ENCODE data around the gene DVL2. TPM values are rescaled to one million over a fixed set of nuclear protein-coding genes. Genes with fewer than 3 reads are reported as not detected.

Gene DVL2
- total and polyA plus RNA-seq, 2 of the 13 experiments (the other 11 are each of a cell fraction or from before 2014, with no cell fraction given): 5.7 to 38.2 TPM

- TF ChIP-seq CBFB (CRISPR knock-in tag; IDR thresholded peaks at IDR 0.05) (peak; percentile 65), MAFF (IDR thresholded peaks at IDR 0.05; ENCODE audit: low read depth, low read length) (no peak), ZNF747 (CRISPR knock-in tag; IDR thresholded peaks at IDR 0.05; ENCODE audit: borderline replicate concordance) (peak; percentile 59; the same call in 1 of the 2 replicates)
These were observed 5.0 kb upstream of the DVL2 start, which contains the start of gene PHF23 (continued) for GRCh38 chr17:7239091-7240027.

GRCh38 chr17:7238420-7239090 lies 4.2 kb upstream of the DVL2 start:
- Histone ChIP-seq H3K27ac (ENCODE audit: extremely low read length, insufficient read depth, low read length) (peak overlapping the region; percentile 88), H4K20me1 (ENCODE audit: insufficient read depth, low read length) (0 out of 2 replicates have a peak, but pooled peaks cover 3% of the 10 kb centered on the region), H3K4me1 (ENCODE audit: insufficient read depth, low read length) (peaks cover 53% of the 10 kb centered on the region), H3K4me2 (ENCODE audit: low read depth, low read length) (peak overlapping the region; percentile 53), H3K9ac (ENCODE audit: insufficient read depth, low read depth, low read length) (peak overlapping the region; percentile 96), H2AFZ (ENCODE audit: low read length) (no peak overlapping the region), H3K27me3 (ENCODE audit: control insufficient read depth in 1 of 2, insufficient read depth in 2 of 2, low read length in 2 of 2) (no peaks in the 10 kb centered on the region; a peak in 1 of 5 replicates), H3K9me3 (ENCODE audit: low read length) (no peaks in the 10 kb centered on the region), H3K36me3 (replicated peaks in 1 of 2; ENCODE audit: control insufficient read depth in 1 of 2, insufficient read depth in 2 of 2, low read length in 2 of 2) (peaks cover 10 to 24% of the 10 kb centered on the region in 2 experiments), H3K4me3 (replicated peaks in 1 of 3; ENCODE audit: insufficient read depth in 1 of 3, low read depth in 2 of 3, low read length in 3 of 3) (peak overlapping the region; percentile 97 to 98 (median 98)), H3K79me2 (ENCODE audit: insufficient read depth, low read length) (peaks cover 50% of the 10 kb centered on the region)
- intact Hi-C loops (cut with micrococcal nuclease; ENCODE audit: unreplicated experiment): loop anchor here (10.0 kb wide), 1 partner anchor 64 kb away; the partner anchor contains the start of gene ASGR1
- ChIA-PET CTCF (ENCODE audit: low intra/inter-chr PET ratio, low total read pairs) (no interaction called here), POLR2A (interaction anchor here (0.6 to 8.9 kb wide), 12 partner anchors 13 to 214 kb away, joined by 3 to 140 read pairs (median 6); partner anchors contain the start of genes ACADVL, ASGR1, ASGR2 and CTDNEP1)
- in situ Hi-C loops (cut with HindIII; ENCODE audit: extremely low pct_ligation_motif_present, low pct_unique_long_range_greater_than_20kb): no loop called here
- FAIRE-seq: no peak
- no peak for DNase-seq (ENCODE audit: low spot score)
- no peak for ATAC-seq
- 2% methylated on average over 39 of the region's 39 CpGs for WGBS (ENCODE audit: low lambda C conversion rate)
- BruUV-seq (replicated peaks): no TSS peak
- no peak for TF ChIP-seq EZH2 (conservative IDR thresholded peaks at IDR 0.05; ENCODE audit: low read depth, low read length)
- TF ChIP-seq CREM (IDR thresholded peaks at IDR 0.05): no peak
- TF ChIP-seq CREM (CRISPR knock-in tag; IDR thresholded peaks at IDR 0.05): no peak
- TF ChIP-seq SATB2 (CRISPR knock-in tag; IDR thresholded peaks at IDR 0.05): no peak
- no peak for TF ChIP-seq ZNF572 (CRISPR knock-in tag; IDR thresholded peaks at IDR 0.05)
- TF ChIP-seq, protein P1, sequence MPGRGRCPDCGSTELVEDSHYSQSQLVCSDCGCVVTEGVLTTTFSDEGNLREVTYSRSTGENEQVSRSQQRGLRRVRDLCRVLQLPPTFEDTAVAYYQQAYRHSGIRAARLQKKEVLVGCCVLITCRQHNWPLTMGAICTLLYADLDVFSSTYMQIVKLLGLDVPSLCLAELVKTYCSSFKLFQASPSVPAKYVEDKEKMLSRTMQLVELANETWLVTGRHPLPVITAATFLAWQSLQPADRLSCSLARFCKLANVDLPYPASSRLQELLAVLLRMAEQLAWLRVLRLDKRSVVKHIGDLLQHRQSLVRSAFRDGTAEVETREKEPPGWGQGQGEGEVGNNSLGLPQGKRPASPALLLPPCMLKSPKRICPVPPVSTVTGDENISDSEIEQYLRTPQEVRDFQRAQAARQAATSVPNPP (CRISPR knock-in tag; IDR thresholded peaks at IDR 0.05): no peak
- TF ChIP-seq ZNF414 (CRISPR knock-in tag; IDR thresholded peaks at IDR 0.05): no peak
- no peak for TF ChIP-seq ZNF431 (CRISPR knock-in tag; IDR thresholded peaks at IDR 0.05; ENCODE audit: borderline replicate concordance, low read depth)
- no peak for TF ChIP-seq RORA (CRISPR knock-in tag; IDR thresholded peaks at IDR 0.05)
- no peak for TF ChIP-seq ZNF605 (CRISPR knock-in tag; IDR thresholded peaks at IDR 0.05)
- 0 out of 2 replicates have a peak, but pooled peaks have one; percentile 12 for TF ChIP-seq ZNF563 (CRISPR knock-in tag; IDR thresholded peaks at IDR 0.05)
- peak; percentile 37 for TF ChIP-seq ZNF18 (CRISPR knock-in tag; IDR thresholded peaks at IDR 0.05; ENCODE audit: insufficient replicate concordance)

All from HepG2 (cell line).